ENCODE results near the gene AMACR.
"Not testable (repeated sequence)": the region's sequence is repeated elsewhere in the genome, so short reads cannot be mapped to it uniquely, and the experiment has no call there.

Gene AMACR

DNA sequence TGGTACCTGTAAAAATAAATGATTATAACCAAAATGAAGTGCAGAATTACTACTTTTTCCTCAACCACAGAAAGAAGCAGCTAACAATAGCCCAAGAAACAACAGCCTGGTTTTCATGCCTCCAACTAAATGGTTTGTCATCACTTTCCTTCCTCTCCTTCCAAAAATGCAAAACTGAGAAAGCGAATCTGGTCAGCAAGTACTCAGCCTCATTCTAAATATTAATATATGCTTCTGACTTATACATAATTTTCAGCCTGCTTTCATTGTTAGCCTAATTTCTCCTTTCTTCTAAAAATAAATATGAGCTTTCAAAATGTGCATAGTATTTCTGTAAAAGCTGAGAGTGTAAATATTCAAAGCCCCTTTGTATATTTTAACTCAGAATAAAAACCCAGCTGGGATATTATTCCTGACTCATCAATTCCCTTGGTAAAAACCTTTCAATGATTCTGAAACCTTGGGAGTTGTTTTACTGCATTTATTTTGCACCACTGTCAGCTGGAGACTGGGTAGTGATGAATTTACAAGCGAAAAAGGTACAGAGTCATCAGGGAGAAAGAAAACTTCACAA is 50.2 kb downstream of the AMACR start:
- no peak overlapping the region for H3K4me3 ChIP-seq (ENCODE audit: low read depth, low read length)
- TF ChIP-seq, protein P1, sequence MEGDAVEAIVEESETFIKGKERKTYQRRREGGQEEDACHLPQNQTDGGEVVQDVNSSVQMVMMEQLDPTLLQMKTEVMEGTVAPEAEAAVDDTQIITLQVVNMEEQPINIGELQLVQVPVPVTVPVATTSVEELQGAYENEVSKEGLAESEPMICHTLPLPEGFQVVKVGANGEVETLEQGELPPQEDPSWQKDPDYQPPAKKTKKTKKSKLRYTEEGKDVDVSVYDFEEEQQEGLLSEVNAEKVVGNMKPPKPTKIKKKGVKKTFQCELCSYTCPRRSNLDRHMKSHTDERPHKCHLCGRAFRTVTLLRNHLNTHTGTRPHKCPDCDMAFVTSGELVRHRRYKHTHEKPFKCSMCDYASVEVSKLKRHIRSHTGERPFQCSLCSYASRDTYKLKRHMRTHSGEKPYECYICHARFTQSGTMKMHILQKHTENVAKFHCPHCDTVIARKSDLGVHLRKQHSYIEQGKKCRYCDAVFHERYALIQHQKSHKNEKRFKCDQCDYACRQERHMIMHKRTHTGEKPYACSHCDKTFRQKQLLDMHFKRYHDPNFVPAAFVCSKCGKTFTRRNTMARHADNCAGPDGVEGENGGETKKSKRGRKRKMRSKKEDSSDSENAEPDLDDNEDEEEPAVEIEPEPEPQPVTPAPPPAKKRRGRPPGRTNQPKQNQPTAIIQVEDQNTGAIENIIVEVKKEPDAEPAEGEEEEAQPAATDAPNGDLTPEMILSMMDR (IDR thresholded peaks at IDR 0.05; ENCODE audit: insufficient read depth, low read depth, low read length, missing control alignments) = no peak
- DNase-seq (ENCODE audit: low read depth) = no peak

DNA sequence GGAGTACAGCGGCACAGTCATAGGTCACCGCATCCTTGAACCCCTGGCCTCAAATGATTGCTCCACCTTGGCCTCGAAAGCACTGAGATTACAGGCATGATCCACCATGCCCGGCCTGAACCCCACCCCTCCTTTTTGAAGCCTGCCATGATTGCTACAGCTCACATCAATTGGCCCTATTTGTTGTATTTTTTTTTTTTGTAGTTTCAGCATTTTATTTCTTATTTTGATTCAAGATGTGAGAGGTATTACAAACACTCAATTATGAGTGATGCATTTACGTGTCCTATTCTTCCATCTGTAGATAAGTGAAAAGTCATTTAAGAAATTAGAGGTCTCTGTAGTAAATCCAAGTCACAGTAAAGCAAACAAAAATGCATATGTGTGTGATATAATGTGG is 55.7 kb downstream of the AMACR start:
- DNase-seq (ENCODE audit: low read depth); H3K4me3 ChIP-seq (ENCODE audit: low read depth, low read length): not testable (repeated sequence)

DNA sequence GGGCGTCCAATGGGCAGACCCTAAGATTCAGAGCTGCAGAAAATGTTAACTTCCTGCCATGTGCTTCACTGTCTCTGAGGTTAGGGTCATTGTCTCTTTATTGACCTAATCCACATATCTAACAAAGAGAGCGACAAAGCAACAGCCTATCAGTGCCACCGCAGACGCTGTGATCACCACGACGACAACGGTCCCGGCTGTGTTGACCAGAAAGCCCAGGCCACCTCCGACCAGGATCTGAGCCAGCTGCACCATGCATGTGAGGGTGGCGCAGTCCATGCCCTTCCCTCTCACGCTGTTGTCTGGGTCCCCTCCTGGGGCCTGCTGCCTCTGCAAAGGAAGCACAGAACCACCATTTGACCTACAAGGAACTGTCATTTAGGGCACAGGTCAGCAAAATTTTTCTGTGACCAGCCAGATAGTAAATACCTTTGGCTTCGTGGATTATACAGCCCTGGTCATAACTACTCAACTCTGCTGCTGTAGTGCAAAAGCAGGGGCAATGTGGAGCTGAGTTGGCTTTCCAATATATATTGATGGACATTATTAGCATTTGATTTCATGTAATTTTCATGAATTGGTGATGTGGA is 63.2 kb downstream of the AMACR start:
- no peak for DNase-seq (ENCODE audit: low read depth)
- TF ChIP-seq, protein P1 (IDR thresholded peaks at IDR 0.05; ENCODE audit: insufficient read depth, low read depth, low read length, missing control alignments) = no peak
- no peak overlapping the region for H3K4me3 ChIP-seq (ENCODE audit: low read depth, low read length)

DNA sequence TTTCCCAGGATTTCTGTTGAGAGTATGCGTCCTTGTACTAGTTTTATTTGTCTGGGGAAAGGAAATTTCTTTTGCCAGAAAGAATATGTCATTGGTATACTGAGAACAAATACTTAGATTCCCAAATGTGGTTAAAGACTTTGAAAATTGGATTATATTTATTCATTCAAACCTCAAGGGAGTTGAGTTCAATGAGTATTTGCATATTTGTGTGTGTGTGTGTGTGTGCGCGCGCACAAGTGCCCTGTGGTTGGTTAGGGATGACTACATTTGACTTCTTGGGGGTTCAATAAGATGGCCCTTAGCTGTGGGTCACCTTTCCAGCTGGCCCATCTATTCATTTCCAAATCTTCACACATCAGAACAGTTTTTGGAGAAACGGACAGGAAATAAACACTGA is 66.8 kb downstream of the AMACR start:
- H3K4me3 ChIP-seq (ENCODE audit: low read depth, low read length) = no peak overlapping the region

DNA sequence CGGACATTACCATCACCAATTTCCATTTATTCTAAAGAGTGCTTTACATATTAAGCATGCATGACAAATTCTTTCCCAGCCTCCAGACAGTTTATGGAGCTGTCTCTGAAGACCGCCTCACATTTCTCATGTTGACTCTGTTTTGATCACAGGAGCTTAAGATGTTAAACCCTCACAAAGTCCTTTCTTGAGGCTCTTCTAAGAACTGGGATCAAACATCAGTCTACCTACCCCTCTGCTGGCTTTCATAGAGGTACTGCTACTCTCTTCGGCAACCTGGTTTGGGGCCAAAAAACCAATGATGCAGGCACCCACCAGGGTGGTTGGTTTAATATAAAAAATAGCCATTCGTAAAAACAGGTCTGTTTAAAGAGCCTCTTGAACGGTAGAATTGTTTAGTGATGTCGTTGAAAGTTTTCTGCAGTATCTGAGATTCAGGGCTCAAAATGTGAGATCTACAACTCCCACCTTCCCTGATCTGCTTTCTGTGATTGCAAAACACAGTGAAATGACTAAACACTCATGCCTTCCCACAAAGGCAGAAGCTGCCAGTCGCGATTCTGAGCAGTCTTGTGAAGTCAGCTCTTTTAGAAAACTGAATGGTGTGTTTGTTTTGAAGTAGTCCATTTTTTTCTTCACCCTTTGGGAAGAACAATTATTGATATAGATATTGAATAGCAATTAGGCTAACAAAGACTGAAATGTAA is 68.1 kb downstream of the AMACR start:
- H3K4me3 ChIP-seq (ENCODE audit: low read depth, low read length) = no peak overlapping the region
- TF ChIP-seq, protein P1 (IDR thresholded peaks at IDR 0.05; ENCODE audit: insufficient read depth, low read depth, low read length, missing control alignments) = no peak
- no peak for DNase-seq (ENCODE audit: low read depth)

More for the DNA sequence above, 66.8 kb downstream of the AMACR start:
- TF ChIP-seq, protein P1 (IDR thresholded peaks at IDR 0.05; ENCODE audit: insufficient read depth, low read depth, low read length, missing control alignments) = no peak
- DNase-seq (ENCODE audit: low read depth) = no peak

DNA sequence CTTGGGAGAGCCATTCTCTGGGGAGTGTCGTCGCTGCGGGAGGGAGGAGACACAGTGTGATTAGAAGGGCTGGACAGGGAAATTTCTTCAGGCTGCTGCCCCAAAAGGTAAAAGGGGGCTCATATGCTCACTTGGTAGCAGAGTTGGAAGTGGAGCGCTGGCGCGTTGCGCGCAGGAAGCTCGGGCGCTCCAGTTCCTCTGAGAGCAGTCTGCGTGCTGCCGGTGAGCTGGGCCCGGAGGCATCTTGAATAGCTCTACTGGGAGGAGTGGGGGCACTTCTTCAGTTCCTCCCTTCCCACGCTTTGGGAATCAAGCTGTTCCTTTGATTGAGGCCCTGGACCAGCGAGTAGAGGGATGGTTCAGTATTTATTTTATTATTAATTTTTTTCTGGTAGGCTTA is 69.0 kb downstream of the AMACR start:
- H3K4me3 ChIP-seq (ENCODE audit: low read depth, low read length) = no peak overlapping the region
- TF ChIP-seq, protein P1 (IDR thresholded peaks at IDR 0.05; ENCODE audit: insufficient read depth, low read depth, low read length, missing control alignments) = no peak
- no peak for DNase-seq (ENCODE audit: low read depth)

DNA sequence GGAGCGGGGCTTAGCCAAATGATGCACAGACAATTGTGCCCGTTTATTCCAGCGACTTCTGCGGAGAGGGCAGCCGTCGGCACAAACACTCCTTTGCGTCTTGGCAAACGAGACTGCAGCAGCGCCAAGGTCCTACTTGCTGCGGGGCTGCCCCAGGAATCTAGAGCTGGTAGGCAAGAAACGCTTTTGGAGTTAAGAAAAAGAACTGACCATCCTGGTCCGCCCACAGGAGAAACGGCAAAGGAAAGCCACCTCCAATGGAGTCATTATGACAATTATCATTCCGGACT is 69.4 kb downstream of the AMACR start:
- no peak overlapping the region for H3K4me3 ChIP-seq (ENCODE audit: low read depth, low read length)
- DNase-seq (ENCODE audit: low read depth) = no peak
- TF ChIP-seq, protein P1 (IDR thresholded peaks at IDR 0.05; ENCODE audit: insufficient read depth, low read depth, low read length, missing control alignments) = no peak
